GM12801 (cell line): ENCODE measurements around the gene NEK6.

ENCODE experiments used
- TF ChIP-seq, protein P1 (sequence below): IDR thresholded peaks from one replicate; pipeline ENCODE4 v1.5.1; 2011; ENCODE audit warnings: control low read depth; ENCODE audit not compliant: insufficient read length; ENCODE audit errors: extremely low read depth

Gene NEK6

GRCh38 chr9:124218987-124219461 is 38.7 kb upstream of the NEK6 start:
- TF ChIP-seq, protein P1, sequence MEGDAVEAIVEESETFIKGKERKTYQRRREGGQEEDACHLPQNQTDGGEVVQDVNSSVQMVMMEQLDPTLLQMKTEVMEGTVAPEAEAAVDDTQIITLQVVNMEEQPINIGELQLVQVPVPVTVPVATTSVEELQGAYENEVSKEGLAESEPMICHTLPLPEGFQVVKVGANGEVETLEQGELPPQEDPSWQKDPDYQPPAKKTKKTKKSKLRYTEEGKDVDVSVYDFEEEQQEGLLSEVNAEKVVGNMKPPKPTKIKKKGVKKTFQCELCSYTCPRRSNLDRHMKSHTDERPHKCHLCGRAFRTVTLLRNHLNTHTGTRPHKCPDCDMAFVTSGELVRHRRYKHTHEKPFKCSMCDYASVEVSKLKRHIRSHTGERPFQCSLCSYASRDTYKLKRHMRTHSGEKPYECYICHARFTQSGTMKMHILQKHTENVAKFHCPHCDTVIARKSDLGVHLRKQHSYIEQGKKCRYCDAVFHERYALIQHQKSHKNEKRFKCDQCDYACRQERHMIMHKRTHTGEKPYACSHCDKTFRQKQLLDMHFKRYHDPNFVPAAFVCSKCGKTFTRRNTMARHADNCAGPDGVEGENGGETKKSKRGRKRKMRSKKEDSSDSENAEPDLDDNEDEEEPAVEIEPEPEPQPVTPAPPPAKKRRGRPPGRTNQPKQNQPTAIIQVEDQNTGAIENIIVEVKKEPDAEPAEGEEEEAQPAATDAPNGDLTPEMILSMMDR = no peak

DNA sequence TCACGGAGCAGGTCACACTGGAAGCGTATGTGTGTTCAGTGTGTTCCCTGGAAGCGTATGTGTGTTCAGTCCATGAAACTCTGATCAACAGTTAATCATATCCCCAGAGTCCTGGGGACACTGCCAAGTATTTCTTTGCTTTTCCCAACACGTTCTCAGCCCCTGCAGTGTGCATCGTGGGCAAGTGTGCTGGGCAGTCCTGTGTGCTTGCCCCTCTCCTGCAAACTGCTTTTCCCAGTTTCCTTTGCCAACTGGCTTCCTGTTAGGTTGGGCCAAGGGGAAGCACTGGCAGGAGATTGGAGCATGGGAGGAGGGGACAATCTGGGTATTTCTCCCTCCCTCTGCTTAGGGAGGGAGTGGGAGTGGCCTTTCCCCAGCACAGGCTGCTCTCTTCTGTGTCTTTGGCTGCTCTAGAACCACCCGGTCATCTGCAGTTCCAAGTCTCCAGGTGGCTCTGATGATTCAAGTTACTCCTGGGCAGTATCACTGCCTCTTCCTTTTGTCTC is 36.8 kb upstream of the NEK6 start:
- TF ChIP-seq, protein P1 = no peak

DNA sequence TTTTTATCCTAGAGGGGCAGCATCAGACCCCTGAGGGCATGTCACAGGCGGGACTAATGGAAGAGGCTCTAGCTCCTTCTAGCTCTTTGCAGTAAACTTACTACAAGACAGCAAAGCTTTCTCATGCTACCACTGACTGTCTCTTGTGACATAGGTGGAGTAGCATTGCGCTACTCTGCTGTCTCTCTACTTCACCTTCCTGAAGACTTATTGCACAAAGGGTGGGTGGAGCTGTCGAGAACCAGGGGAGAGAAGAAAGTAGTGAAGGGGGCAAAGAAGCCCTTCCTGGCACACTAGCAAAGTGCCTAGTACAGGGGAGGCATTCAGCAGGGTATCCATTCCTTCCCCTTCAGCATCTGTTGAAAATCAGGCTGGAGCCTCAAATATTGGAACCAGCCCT is 36.1 kb upstream of the NEK6 start:
- TF ChIP-seq, protein P1 = no peak

GRCh38 chr9:124222109-124222508 is 35.6 kb upstream of the NEK6 start:
- TF ChIP-seq, protein P1 = no peak

DNA sequence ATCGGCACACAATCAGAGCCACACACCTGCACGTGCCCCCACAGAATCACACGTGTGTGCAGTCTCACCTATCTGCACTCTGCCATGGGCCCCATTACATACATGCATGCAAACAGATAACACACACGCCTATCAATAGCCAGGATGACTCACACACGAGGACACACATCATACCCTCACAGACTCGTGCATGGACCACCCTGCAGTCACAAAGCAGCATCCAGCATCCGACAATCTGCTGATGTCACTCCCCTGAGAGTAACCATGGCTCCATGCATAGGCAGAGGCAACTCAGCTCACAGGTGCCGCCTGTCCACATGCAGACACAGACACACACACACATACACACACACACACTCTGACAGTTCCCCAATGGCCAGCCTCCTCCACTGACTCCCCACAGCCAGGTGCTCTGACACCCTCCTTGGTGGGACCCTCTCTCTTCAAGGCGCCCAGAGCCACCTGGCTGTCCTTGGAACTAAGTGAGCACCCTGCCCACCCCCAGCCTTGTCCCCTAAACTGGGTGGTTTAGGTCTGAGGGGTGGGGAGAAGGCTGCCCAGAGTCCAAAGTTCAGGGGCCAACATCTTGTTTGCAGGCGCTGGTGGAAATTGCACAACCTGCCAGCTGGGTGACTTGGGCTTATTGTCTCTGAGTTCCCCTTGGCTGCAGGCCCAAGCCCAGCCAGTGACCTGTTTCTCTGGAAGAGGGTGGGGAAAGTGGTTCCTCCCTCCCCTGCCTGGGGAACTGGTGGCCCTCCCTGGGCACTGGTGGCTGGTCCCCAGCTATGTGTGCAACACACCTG is 34.6 kb upstream of the NEK6 start:
- TF ChIP-seq, protein P1 = no peak

DNA sequence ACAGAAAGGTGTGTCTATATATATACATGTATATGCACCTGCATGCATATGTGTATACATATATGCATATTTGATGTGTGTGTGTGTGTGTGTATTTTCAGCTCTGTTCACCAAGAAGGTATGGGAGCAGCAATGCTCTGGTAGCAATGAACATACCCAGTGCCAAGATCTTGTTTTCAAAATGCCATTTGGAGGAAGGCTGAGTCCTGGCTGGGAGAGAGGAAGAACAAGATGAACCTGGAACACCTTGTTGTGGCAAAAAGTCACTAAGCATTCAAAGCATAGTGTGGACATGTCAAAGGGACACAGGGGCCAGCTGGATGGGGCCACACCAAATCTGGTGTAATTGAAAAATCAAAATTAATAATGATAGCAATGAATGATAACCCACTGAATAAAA is 31.8 kb upstream of the NEK6 start:
- TF ChIP-seq, protein P1 = no peak

DNA sequence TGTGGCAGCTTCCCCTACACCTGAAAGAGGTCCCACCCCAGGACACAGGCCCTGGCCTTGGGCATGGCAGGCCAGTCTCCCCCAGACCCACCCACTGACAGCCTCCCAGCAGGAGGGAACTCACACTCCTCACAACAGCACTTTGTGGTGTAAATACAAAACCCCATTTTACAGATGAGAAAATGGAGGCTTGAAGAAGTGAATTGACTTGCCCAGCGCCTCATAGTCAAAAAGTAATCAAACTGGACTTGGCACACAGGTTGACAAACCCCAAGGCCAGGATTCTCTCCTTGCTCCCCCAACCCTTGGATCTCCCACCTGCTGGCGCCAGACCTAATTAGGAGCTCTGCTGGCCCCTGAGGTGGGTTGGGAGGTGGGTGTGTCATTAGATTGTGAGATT is 29.2 kb upstream of the NEK6 start:
- TF ChIP-seq, protein P1 = no peak
